SK-N-SH (cell line): ENCODE measurements around the gene FMN2. TPM values are rescaled to one million over a fixed set of nuclear protein-coding genes. Genes with fewer than 3 reads are reported as not detected.

ENCODE experiments used
- CTCF ChIA-PET: fragments of 300-600, 350-600 bp; formaldehyde crosslinking; extraction: SDS; loops from one replicate; lab custom pipeline; 2021; lab: Yijun Ruan, JAX
- POLR2A ChIA-PET: fragments of 350-600 bp; sonication (Branson Sonifier 250); formaldehyde crosslinking; extraction: SDS; loops from one replicate; lab custom pipeline; 2020; ENCODE audit warnings: antibody characterized with exemption, inconsistent platforms; lab: Yijun Ruan, JAX
- DNase-seq: peaks from one replicate; pipeline ENCODE4 v3.0.0; 2012
- H2AFZ ChIP-seq: fragments of 200-600 bp; sonication (generic); 2 replicates; pipeline ENCODE4 v1.8.1; 2016; ENCODE audit warnings: antibody characterized with exemption, mild to moderate bottlenecking, low read depth
- H3F3A ChIP-seq: fragments of 200-600 bp; sonication (generic); replicated peaks from 2 replicates; pipeline ENCODE3; 2016; ENCODE audit warnings: antibody characterized with exemption, mild to moderate bottlenecking; ENCODE audit not compliant: insufficient read depth
- H3K27ac ChIP-seq, 2 experiments: fragments of 200-500 bp in 1 of 2; fragments of 200-600 bp in 1 of 2; sonication (Bioruptor generic) in 1 of 2; sonication (generic), shearing (Covaris generic) in 1 of 2; 2 replicates each; pipeline versions ENCODE4 v1.5.1 to v1.6.1; 2014 to 2016; ENCODE audit warnings: low read depth in 2 of 2, inconsistent platforms in 1 of 2, low read length in 1 of 2, mild to moderate bottlenecking in 1 of 2, mixed read lengths in 1 of 2
- H3K27me3 ChIP-seq: fragments of 200-600 bp; sonication (generic), shearing (Covaris generic); 2 replicates; pipeline ENCODE4 v1.6.1; 2016; ENCODE audit warnings: mixed run types; ENCODE audit not compliant: insufficient read depth
- H3K36me3 ChIP-seq, 2 experiments: fragments of 200-500 bp in 1 of 2; fragments of 200-600 bp in 1 of 2; sonication (Bioruptor generic) in 1 of 2; sonication (generic) in 1 of 2; replicated peaks in 1 of 2; 2 replicates each; pipeline versions ENCODE3 to v1.5.1; 2014 to 2016; ENCODE audit warnings: low read length in 1 of 2, mild to moderate bottlenecking in 1 of 2; ENCODE audit not compliant: insufficient read depth in 2 of 2, control insufficient read depth in 1 of 2
- H3K4me1 ChIP-seq, 2 experiments: fragments of 200-500 bp in 1 of 2; fragments of 200-600 bp in 1 of 2; sonication (Bioruptor generic) in 1 of 2; sonication (generic), shearing (Covaris generic) in 1 of 2; 2 replicates each; pipeline versions ENCODE4 v1.5.1 to v1.6.1; 2014 to 2016; ENCODE audit warnings: low read depth in 1 of 2, low read length in 1 of 2, mixed run types in 1 of 2; ENCODE audit not compliant: insufficient read depth in 2 of 2, control insufficient read depth in 1 of 2
- H3K4me2 ChIP-seq: fragments of 200-600 bp; sonication (generic), shearing (Covaris generic); 2 replicates; pipeline ENCODE4 v1.6.1; 2017; ENCODE audit warnings: mixed run types
- H3K4me3 ChIP-seq, 2 experiments: fragments of 200-500 bp in 1 of 2; fragments of 200-600 bp in 1 of 2; sonication (Bioruptor generic) in 1 of 2; sonication (generic), shearing (Covaris generic) in 1 of 2; 2 replicates each; pipeline versions ENCODE4 v1.5.1 to v1.8.1; 2014 to 2016; ENCODE audit warnings: low read depth in 2 of 2, inconsistent platforms in 1 of 2, low read length in 1 of 2, mild to moderate bottlenecking in 1 of 2, mixed read lengths in 1 of 2, moderate library complexity in 1 of 2
- H3K79me2 ChIP-seq: fragments of 200-600 bp; sonication (generic); 2 replicates; pipeline ENCODE4 v1.8.1; 2017; ENCODE audit warnings: mild to moderate bottlenecking; ENCODE audit not compliant: insufficient read depth
- H3K9ac ChIP-seq: fragments of 200-600 bp; sonication (generic); 2 replicates; pipeline ENCODE4 v1.6.1; 2017; ENCODE audit warnings: mixed run types
- H3K9me2 ChIP-seq: fragments of 200-600 bp; sonication (generic); 2 replicates; pipeline ENCODE4 v1.6.1; 2017; ENCODE audit warnings: mixed run types
- H3K9me3 ChIP-seq: fragments of 200-600 bp; sonication (generic); 2 replicates; pipeline ENCODE4 v1.6.1; 2017; ENCODE audit warnings: mixed run types, mild to moderate bottlenecking, moderate library complexity
- H4K20me1 ChIP-seq: fragments of 200-600 bp; sonication (generic); 2 replicates; pipeline ENCODE4 v1.6.1; 2017; ENCODE audit warnings: mild to moderate bottlenecking, mixed run types; ENCODE audit not compliant: insufficient read depth
- JUND ChIP-seq: IDR thresholded peaks from 2 replicates; pipeline ENCODE4 v1.4.0; 2012
- NFIC ChIP-seq: IDR thresholded peaks from 2 replicates; pipeline ENCODE4 v1.4.0; 2012; ENCODE audit warnings: borderline replicate concordance
- RCOR1 ChIP-seq: fragments of 150-350 bp; IDR thresholded peaks from 2 replicates; pipeline ENCODE4 v1.6.1; 2017; ENCODE audit warnings: antibody characterized with exemption, low read length
- SMC3 ChIP-seq: IDR thresholded peaks from 2 replicates; pipeline ENCODE4 v1.6.1; 2012; ENCODE audit warnings: low read depth, low read length, improper control_type of control experiment
- TAF1 ChIP-seq: IDR thresholded peaks from 2 replicates; pipeline ENCODE4 v1.6.1; 2012; ENCODE audit warnings: low read depth, mild to moderate bottlenecking, low read length, moderate library complexity, borderline replicate concordance
- TCF12 ChIP-seq: IDR thresholded peaks from 2 replicates; pipeline ENCODE4 v1.4.0; 2012
- YY1 ChIP-seq: IDR thresholded peaks from 2 replicates; pipeline ENCODE4 v1.4.0; 2012; ENCODE audit warnings: low read depth, mild to moderate bottlenecking
- WGBS: methylation state at CpG from one replicate; pipeline ENCODE4 v1.1.6; 2017; ENCODE audit warnings: low lambda C conversion rate; 5-methylcytosine and 5-hydroxymethylcytosine counted together
- polyA plus RNA-seq, 3 experiments: library from polyadenylated mRNA; depleted of rRNA; stranded (reverse); fragments of >200 nt; gene quantifications; 2 replicates each; pipeline ENCODE4 v1.2.3, GENCODE V29; 2012
- TF ChIP-seq, protein P1 (sequence below): IDR thresholded peaks from 2 replicates; pipeline ENCODE4 v1.6.1; 2012; ENCODE audit warnings: mild to moderate bottlenecking, low read depth, low read length, moderate library complexity
- TF ChIP-seq, protein P2 (sequence below): IDR thresholded peaks from 2 replicates; pipeline ENCODE4; 2012

The FMN2 gene
- polyA plus RNA-seq, 1 of the 3 experiments (the other 2 are of a cell fraction) = 7.2 TPM

DNA sequence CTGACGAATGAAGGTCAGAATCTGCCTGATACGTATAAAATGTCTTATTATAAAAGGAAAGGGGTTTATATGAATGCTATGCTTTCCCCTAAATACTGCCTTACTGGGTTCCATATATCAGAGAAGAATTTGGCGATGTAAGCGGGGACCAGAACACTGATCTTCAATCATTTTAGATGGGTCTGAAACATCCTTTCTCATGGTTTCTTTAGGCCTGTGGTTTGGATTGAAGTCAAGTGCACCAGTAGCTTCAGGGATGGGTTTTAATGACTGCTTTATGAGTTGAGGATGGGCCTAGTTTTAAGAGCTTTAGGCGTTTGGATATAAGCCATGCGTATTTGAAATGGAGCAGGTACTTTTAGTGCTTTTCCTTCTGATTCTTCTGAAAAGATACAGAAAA is 6.9 kb downstream of the FMN2 start:
- H3K4me3 ChIP-seq = peak overlapping the region in 1 of 2 experiments; percentile 46; a peak in 1 of 4 replicates
- peaks cover 98% of the 10 kb centered on the region for H3K79me2 ChIP-seq
- H2AFZ ChIP-seq = no peak overlapping the region
- no peaks in the 10 kb centered on the region for H3K9me2 ChIP-seq
- DNase-seq = no peak
- ChIA-PET CTCF (no interaction called here), POLR2A (no interaction called here)
- WGBS = 86% methylated on average over 6 of the region's 6 CpGs
- peak overlapping the region; percentile 62 to 85; a peak in 3 of 4 replicates for H3K27ac ChIP-seq
- no peak overlapping the region for H3K9ac ChIP-seq
- peaks cover 10 to 45% of the 10 kb centered on the region in 2 experiments for H3K4me1 ChIP-seq
- H3K4me2 ChIP-seq = peak overlapping the region; percentile 74
- peaks cover 32% of the 10 kb centered on the region for H3F3A ChIP-seq
- no peaks in the 10 kb centered on the region for H3K9me3 ChIP-seq
- H3K27me3 ChIP-seq = no peaks in the 10 kb centered on the region
- TF ChIP-seq JUND (0 out of 2 replicates have a peak, but pooled peaks have one; percentile 2), TCF12 (peak; percentile 20; the same call in 1 of the 2 replicates), YY1 (no peak), NFIC (peak; percentile 50)
- TF ChIP-seq, protein P1, sequence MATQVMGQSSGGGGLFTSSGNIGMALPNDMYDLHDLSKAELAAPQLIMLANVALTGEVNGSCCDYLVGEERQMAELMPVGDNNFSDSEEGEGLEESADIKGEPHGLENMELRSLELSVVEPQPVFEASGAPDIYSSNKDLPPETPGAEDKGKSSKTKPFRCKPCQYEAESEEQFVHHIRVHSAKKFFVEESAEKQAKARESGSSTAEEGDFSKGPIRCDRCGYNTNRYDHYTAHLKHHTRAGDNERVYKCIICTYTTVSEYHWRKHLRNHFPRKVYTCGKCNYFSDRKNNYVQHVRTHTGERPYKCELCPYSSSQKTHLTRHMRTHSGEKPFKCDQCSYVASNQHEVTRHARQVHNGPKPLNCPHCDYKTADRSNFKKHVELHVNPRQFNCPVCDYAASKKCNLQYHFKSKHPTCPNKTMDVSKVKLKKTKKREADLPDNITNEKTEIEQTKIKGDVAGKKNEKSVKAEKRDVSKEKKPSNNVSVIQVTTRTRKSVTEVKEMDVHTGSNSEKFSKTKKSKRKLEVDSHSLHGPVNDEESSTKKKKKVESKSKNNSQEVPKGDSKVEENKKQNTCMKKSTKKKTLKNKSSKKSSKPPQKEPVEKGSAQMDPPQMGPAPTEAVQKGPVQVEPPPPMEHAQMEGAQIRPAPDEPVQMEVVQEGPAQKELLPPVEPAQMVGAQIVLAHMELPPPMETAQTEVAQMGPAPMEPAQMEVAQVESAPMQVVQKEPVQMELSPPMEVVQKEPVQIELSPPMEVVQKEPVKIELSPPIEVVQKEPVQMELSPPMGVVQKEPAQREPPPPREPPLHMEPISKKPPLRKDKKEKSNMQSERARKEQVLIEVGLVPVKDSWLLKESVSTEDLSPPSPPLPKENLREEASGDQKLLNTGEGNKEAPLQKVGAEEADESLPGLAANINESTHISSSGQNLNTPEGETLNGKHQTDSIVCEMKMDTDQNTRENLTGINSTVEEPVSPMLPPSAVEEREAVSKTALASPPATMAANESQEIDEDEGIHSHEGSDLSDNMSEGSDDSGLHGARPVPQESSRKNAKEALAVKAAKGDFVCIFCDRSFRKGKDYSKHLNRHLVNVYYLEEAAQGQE = no peak
- TF ChIP-seq, protein P2, sequence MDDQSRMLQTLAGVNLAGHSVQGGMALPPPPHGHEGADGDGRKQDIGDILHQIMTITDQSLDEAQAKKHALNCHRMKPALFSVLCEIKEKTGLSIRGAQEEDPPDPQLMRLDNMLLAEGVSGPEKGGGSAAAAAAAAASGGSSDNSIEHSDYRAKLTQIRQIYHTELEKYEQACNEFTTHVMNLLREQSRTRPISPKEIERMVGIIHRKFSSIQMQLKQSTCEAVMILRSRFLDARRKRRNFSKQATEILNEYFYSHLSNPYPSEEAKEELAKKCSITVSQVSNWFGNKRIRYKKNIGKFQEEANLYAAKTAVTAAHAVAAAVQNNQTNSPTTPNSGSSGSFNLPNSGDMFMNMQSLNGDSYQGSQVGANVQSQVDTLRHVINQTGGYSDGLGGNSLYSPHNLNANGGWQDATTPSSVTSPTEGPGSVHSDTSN = peak; percentile 54; the same call in 1 of the 2 replicates
- TF ChIP-seq, all 33 proteins: peak for 4
- H3K36me3 ChIP-seq = peaks cover 8 to 19% of the 10 kb centered on the region in 2 experiments
- no peaks in the 10 kb centered on the region; the same call in 1 of the 2 replicates for H4K20me1 ChIP-seq

DNA sequence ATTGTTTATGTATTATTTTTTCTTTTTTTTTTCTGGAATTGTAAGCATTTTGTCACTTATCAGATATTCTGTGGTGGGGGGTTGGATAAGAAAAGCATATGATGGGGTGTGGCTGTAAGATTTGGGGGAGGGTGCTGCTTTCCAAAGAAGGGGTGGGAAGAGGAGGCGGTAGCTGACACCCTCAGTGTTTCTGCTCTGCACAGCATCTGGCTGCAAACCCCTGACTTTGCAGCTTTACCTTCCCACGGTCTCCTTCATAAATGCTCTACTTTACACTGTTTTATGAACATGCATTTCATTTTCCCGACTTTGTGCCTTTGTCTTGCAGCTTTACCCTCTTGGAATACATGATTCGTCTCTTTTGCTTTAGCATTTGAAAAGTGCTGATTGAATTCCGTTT is 7.6 kb downstream of the FMN2 start:
- Histone ChIP-seq H3K79me2 (peaks cover 98% of the 10 kb centered on the region), H2AFZ (no peak overlapping the region; the same call in 1 of the 2 replicates), H3K9ac (peak overlapping the region; percentile 54), H4K20me1 (no peaks in the 10 kb centered on the region; the same call in 1 of the 2 replicates), H3K4me2 (peak overlapping the region; percentile 74), H3K9me3 (no peaks in the 10 kb centered on the region), H3F3A (peaks cover 32% of the 10 kb centered on the region), H3K4me3 (peak overlapping the region in 1 of 2 experiments; percentile 46; a peak in 3 of 4 replicates), H3K9me2 (no peaks in the 10 kb centered on the region), H3K36me3 (peaks cover 8 to 16% of the 10 kb centered on the region in 2 experiments), H3K27ac (peak overlapping the region; percentile 62 to 85; a peak in 3 of 4 replicates), H3K27me3 (no peaks in the 10 kb centered on the region), H3K4me1 (peaks cover 10 to 37% of the 10 kb centered on the region in 2 experiments)
- 65% methylated on average over 5 of the region's 5 CpGs for WGBS
- CTCF ChIA-PET = interaction anchor here (0.6 to 0.8 kb wide), 2 partner anchors 48 to 50 kb away, joined by 3 to 4 read pairs; no protein-coding TSS in a partner anchor
- POLR2A ChIA-PET = no interaction called here
- no peak for TF ChIP-seq TCF12
- no peak for TF ChIP-seq SMC3
- no peak for TF ChIP-seq RCOR1
- no peak for TF ChIP-seq NFIC
- no peak for TF ChIP-seq TAF1
- no peak for DNase-seq
